ENCODE results near the gene MAP3K15. TPM values are rescaled to one million over a fixed set of nuclear protein-coding genes. Genes with fewer than 3 reads are reported as not detected.

MAP3K15 gene
- total RNA-seq, 2 donors from 2014 or later = 0.70 to 0.83 TPM

DNA sequence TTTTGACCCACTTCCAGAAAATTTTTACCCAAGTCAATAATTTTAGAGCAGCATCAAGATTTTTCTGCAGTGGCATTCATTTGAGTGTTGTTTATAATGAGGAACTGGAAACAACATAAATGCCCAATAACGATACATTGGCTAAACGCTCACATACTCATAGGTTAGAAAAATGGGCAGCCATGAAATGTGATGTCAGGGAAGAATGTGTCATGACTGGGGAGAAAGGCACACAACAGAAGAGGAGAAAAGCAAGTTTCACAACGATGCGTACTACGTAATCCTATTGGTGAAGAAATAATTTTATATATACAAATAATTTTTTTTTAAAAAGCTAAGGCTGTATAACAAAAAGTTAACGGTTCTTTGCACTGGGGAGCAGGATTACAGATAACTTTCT, 33.6 kb upstream of the MAP3K15 start:
- no peak for DNase-seq
- H3K27me3 Mint-ChIP-seq (ENCODE audit: low read depth) = peaks cover 17% of the 10 kb centered on the region
- peak overlapping the region; percentile 47 to 90 for H3K4me3 Mint-ChIP-seq
- H3K27ac Mint-ChIP-seq = peak overlapping the region; percentile 100
- H3K36me3 Mint-ChIP-seq (ENCODE audit: insufficient read depth in 2 of 2) = peaks cover 13 to 14% of the 10 kb centered on the region in 2 donors
- H3K4me1 Mint-ChIP-seq (ENCODE audit: low read depth) = peaks cover 65% of the 10 kb centered on the region
- no peaks in the 10 kb centered on the region for H3K9me3 Mint-ChIP-seq
- no peak for ATAC-seq (replicated peaks in 1 of 2)

DNA sequence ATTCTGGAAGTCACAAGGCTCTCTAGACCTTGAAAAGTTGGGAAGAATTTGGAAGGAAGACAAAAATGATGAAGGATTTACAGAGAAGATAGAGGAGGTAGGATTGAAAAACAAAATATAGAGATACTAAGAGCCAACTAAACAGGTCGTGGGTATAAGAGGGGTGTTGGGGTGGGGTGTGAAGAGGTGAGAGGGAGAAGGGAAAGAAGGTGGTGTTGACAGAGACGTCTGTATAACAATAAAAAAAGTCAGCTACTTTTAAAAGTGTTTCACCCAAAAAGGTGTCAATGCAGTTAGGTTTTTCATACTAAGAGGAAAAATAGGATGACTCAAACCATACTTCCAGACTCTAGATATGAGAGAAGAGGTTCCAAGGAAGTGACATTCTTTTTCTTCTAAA, 33.0 kb upstream of the MAP3K15 start:
- H3K4me3 Mint-ChIP-seq = peak overlapping the region; percentile 47 to 90
- peaks cover 20% of the 10 kb centered on the region for H3K27me3 Mint-ChIP-seq (ENCODE audit: low read depth)
- peak overlapping the region; percentile 100 for H3K27ac Mint-ChIP-seq
- no peak for DNase-seq
- peak; percentile 41 to 49 for ATAC-seq (replicated peaks in 1 of 2)
- no peaks in the 10 kb centered on the region for H3K9me3 Mint-ChIP-seq
- peaks cover 13 to 14% of the 10 kb centered on the region in 2 donors for H3K36me3 Mint-ChIP-seq (ENCODE audit: insufficient read depth in 2 of 2)
- peaks cover 65% of the 10 kb centered on the region for H3K4me1 Mint-ChIP-seq (ENCODE audit: low read depth)

DNA sequence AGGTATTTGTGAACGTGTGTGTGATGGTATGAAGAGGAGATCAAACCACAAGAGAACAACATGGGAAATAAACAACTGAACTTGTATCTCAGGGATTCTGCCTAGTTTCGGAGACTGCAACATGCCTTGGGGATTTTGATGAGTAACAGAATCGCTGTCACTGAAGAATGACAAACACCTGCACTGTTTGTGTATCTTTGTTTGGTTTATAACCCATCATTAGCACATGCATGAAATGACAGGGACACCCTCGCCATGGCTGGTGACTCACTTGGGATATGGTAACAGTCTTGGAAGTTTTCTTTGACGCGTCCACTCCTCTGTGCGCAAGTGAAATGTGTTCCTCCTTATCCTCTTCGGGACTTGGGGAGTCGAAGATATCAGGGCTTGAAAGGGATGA, 30.3 kb upstream of the MAP3K15 start:
- Mint-ChIP-seq H3K27me3 (ENCODE audit: low read depth) (peaks cover 16% of the 10 kb centered on the region), H3K9me3 (no peaks in the 10 kb centered on the region), H3K36me3 (ENCODE audit: insufficient read depth in 2 of 2) (peaks cover 15 to 20% of the 10 kb centered on the region in 2 donors), H3K4me3 (no peak overlapping the region), H3K4me1 (ENCODE audit: low read depth) (peaks cover 45% of the 10 kb centered on the region), H3K27ac (peak overlapping the region; percentile 89)
- DNase-seq = no peak
- no peak for ATAC-seq (replicated peaks in 1 of 2)

DNA sequence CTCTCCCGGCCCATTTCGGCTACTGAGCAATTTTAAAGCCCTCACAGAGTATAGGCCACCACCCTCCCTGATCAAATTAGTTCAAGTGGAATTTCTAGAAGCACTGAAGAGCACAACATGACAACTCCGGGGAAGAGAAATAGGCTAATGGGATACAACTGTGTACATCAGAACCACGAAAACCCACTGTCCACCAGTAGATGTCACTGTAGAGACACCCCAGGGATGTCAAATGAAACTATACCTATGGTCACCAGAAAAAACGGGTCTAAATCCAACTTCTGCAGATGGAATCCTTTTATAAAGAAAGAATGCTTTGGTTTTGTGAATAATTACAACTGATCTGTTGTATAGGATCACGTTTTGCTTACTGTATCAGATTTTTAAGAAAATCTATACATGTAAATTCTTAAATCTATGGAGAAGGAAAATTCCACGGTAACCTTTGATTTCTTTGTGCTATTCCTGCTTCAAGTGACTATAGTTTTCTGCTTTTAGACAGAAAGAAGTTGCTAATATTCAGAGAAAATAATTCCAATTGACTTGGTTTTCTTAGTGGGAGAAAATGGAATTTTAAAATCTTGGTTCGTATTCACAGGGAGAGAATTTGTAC, 29.5 kb upstream of the MAP3K15 start:
- Mint-ChIP-seq H3K27me3 (ENCODE audit: low read depth) (peaks cover 16% of the 10 kb centered on the region), H3K4me3 (no peak overlapping the region), H3K27ac (peak overlapping the region; percentile 92), H3K9me3 (no peaks in the 10 kb centered on the region), H3K4me1 (ENCODE audit: low read depth) (peaks cover 37% of the 10 kb centered on the region), H3K36me3 (ENCODE audit: insufficient read depth in 2 of 2) (peaks cover 15 to 20% of the 10 kb centered on the region in 2 donors)
- ATAC-seq (replicated peaks in 1 of 2) = peak in 1 of 2 donors; percentile 39
- peak; percentile 35 to 53 for DNase-seq

DNA sequence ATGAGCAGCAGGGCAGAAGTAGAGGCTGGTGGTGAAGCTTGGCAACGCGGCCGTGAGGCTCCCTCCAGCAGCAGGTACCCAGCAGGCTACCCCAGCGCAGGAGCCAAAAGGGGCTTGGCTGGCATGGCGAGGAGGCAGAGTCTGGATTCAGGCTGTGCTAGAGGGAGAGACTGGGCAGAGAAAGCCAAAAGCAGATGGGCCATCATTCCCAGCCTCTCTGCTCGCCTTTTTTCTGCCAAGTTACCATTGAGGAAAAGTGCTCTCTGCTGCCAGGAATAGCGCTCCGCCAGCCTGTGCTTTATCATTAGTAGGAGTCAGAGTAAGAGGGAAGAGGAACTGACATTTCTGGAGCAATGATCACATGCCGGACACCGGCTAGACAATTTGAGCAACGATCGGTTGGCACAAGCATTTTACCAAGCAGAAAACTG, 28.7 kb upstream of the MAP3K15 start:
- Mint-ChIP-seq H3K4me3 (no peak overlapping the region), H3K27ac (peak overlapping the region; percentile 38)
- no peak for ATAC-seq (replicated peaks in 1 of 2)

DNA sequence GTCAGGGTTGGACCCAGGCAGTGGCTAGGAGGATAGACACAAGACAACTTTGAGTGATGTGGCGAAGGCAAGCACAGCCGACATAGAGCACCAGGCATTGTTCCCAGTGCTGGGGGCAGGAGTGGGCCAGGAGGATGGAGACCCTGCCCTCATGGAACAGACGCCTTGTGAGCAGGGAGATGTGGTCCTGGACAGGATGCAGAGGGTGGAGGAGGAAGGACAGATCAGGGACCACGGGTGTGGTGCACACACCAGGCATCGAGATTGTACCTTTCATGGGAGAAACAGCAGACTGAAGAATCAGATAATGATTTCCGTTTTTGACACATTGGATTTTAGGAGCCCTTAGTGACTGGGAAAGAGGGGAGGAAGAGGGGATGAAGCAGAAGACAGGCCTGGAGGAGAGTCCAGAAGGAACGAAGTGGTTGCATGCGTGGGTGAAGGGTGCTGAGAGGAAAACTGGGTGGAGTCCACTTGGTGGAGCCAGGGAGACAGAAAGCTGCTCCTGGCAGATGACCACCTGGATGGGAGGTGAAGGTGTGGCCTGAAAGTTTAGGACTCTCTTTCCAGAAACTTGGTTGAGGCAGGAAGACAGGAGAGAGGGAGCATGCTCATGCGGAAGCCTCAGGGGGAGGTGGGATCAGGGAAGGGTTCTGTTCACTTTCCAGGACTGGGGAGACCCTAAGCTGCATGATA, 27.9 kb upstream of the MAP3K15 start:
- peaks cover 20% of the 10 kb centered on the region for H3K4me1 Mint-ChIP-seq (ENCODE audit: low read depth)
- H3K27me3 Mint-ChIP-seq (ENCODE audit: low read depth) = peaks cover 16% of the 10 kb centered on the region
- no peak for DNase-seq
- no peak for ATAC-seq (replicated peaks in 1 of 2)
- H3K9me3 Mint-ChIP-seq = no peaks in the 10 kb centered on the region
- peaks cover 9 to 14% of the 10 kb centered on the region in 2 donors for H3K36me3 Mint-ChIP-seq (ENCODE audit: insufficient read depth in 2 of 2)
- no peak overlapping the region for H3K27ac Mint-ChIP-seq
- H3K4me3 Mint-ChIP-seq = no peak overlapping the region

More for the DNA sequence above, 28.7 kb upstream of the MAP3K15 start:
- peaks cover 28% of the 10 kb centered on the region for H3K4me1 Mint-ChIP-seq (ENCODE audit: low read depth)
- peaks cover 16% of the 10 kb centered on the region for H3K27me3 Mint-ChIP-seq (ENCODE audit: low read depth)
- H3K9me3 Mint-ChIP-seq = no peaks in the 10 kb centered on the region
- DNase-seq = no peak
- H3K36me3 Mint-ChIP-seq (ENCODE audit: insufficient read depth in 2 of 2) = peaks cover 15 to 19% of the 10 kb centered on the region in 2 donors

DNA sequence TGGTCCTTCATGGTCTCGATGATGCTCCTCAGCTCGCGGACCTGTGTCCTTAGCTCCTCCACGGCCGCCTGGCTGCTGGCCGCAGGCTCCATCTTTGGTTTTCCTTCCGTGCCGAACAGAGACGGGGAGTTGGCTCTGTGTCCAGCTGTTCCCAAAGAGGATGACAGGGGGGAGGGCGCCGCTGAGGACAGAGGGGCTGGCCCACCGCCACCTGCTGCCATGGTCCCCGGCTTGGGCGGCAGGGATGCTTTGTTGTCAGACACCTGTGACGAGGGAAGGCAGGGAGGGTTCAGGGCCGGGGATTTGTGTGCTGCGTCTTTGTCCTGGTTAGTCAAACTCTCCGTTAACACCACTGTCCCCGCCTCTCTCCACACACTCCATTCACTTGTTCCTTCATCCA, 26.6 kb upstream of the MAP3K15 start:
- Mint-ChIP-seq H3K27me3 (ENCODE audit: low read depth) (peaks cover 16% of the 10 kb centered on the region), H3K9me3 (no peaks in the 10 kb centered on the region), H3K27ac (peak overlapping the region; percentile 63), H3K4me3 (no peak overlapping the region), H3K36me3 (ENCODE audit: insufficient read depth in 2 of 2) (peaks cover 4 to 12% of the 10 kb centered on the region in 2 donors), H3K4me1 (ENCODE audit: low read depth) (peaks cover 8% of the 10 kb centered on the region)
- no peak for ATAC-seq (replicated peaks in 1 of 2)
- DNase-seq = no peak

DNA sequence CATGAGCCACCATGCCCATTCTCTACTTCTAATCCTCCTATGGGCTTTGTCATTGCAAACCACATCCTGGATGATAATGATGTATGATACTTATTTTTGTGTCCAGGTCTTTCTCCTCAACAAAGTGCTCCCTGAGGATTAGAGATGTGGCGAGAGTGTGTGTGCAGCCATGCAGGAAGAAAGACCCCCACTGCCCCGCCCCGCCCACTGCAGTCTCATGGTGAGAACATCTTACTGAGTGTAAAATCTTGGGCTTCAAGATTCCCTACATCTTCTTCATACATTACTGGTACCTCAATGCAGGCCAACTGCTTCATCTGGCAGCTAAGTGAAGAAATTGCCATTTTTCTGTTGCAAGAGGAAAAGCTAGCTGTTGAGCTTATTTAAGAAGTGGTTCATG, 25.9 kb upstream of the MAP3K15 start:
- Mint-ChIP-seq H3K9me3 (no peaks in the 10 kb centered on the region), H3K4me1 (ENCODE audit: low read depth) (peaks cover 4% of the 10 kb centered on the region), H3K27me3 (ENCODE audit: low read depth) (peaks cover 16% of the 10 kb centered on the region), H3K27ac (no peak overlapping the region), H3K4me3 (no peak overlapping the region), H3K36me3 (ENCODE audit: insufficient read depth in 2 of 2) (peaks cover 2 to 8% of the 10 kb centered on the region in 2 donors)
- ATAC-seq (replicated peaks in 1 of 2) (no peak), DNase-seq (no peak)

DNA sequence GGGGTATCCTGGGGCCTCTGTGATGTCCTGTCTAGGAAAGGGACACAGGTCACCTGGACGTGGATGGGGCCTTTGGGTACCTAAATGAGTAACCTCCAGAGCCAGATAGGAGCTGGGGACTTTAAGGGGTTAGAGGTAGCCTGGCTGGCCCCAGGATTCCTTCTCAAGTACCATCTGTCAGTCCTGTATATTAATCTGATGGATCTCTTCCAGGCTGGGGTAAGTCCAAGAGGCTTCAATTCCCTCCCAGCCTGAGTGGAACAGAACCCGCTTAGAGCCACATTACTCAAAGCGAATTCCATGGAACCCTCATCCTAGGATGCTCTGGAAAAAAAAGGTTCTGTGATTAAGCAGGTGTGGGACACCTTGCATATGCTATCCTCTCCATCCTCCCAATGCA, 24.8 kb upstream of the MAP3K15 start:
- peaks cover 16% of the 10 kb centered on the region for H3K27me3 Mint-ChIP-seq (ENCODE audit: low read depth)
- H3K4me1 Mint-ChIP-seq (ENCODE audit: low read depth) = peaks cover 4% of the 10 kb centered on the region
- ATAC-seq (replicated peaks in 1 of 2) = no peak
- no peak for DNase-seq
- H3K9me3 Mint-ChIP-seq = no peaks in the 10 kb centered on the region
- no peak overlapping the region for H3K4me3 Mint-ChIP-seq
- H3K27ac Mint-ChIP-seq = no peak overlapping the region
- peaks cover 2 to 5% of the 10 kb centered on the region in 2 donors for H3K36me3 Mint-ChIP-seq (ENCODE audit: insufficient read depth in 2 of 2)

DNA sequence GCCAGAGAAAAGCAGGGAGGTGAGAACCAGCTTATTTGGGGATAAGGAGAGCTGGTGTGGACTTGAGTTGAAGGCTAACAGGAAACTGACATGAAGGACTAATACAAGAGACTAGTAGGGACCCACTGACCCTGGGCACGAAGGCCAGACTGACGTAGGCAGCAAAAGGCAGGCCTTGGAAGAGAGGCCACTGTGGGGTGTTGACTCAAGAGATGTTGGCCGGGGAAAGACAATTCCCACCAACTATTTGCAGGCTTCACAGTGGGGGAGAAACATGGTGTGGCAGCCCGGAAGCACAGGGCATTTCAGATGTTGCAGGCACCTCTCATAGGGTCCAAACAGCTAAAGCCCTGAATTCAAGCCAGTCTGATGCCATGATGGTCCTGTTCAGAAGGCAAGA, 24.4 kb upstream of the MAP3K15 start:
- DNase-seq = no peak
- ATAC-seq (replicated peaks in 1 of 2) = no peak
- H3K4me3 Mint-ChIP-seq = no peak overlapping the region
- H3K36me3 Mint-ChIP-seq (ENCODE audit: insufficient read depth in 2 of 2) = peaks cover 2 to 5% of the 10 kb centered on the region in 2 donors
- H3K27me3 Mint-ChIP-seq (ENCODE audit: low read depth) = peaks cover 12% of the 10 kb centered on the region
- H3K4me1 Mint-ChIP-seq (ENCODE audit: low read depth) = peaks cover 3% of the 10 kb centered on the region
- no peaks in the 10 kb centered on the region for H3K9me3 Mint-ChIP-seq
- no peak overlapping the region for H3K27ac Mint-ChIP-seq

DNA sequence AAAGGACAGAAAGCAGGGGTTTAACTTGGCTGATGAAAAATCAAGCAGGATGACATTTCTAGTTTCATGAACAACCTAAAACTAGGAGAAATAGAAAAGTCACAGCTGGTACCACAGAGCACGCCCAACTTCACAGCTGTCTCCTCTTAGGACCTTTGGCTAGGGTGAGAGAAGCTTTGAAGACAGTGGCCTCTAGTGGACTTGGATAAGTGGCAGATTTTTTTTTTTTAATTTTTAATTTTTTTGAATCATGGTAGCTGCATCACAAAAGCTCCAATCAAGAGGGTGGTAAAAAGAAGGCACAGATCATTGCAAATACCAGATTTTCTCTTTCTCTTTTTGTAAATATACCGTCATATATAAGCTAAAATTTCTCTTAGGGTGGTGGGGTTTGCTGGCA, 20.2 kb upstream of the MAP3K15 start:
- Mint-ChIP-seq H3K27me3 (ENCODE audit: low read depth) (no peaks in the 10 kb centered on the region), H3K27ac (no peak overlapping the region), H3K4me1 (ENCODE audit: low read depth) (no peaks in the 10 kb centered on the region), H3K9me3 (no peaks in the 10 kb centered on the region), H3K36me3 (ENCODE audit: insufficient read depth in 2 of 2) (no peaks in the 10 kb centered on the region), H3K4me3 (no peak overlapping the region)
- ATAC-seq (replicated peaks in 1 of 2) (no peak), DNase-seq (no peak)

DNA sequence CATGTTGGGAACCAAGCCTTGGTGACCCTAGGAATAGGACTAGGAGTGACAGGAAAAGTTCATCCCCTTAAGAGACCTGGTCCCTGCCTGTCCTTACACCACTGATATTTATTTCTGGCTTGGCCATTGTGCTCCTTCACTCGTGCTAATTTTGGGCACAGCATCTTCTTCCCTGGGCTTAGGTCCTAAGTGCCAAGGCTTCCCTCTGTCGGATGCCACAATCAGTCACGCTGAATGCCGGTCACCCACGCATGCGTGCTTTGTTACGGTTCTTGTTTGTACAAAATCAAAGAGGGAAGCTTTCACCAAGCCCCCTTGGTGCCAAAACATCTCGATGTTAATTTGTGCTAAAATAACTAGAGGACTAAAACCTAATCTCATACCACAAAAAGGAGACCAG, 17.4 kb upstream of the MAP3K15 start:
- Mint-ChIP-seq H3K27ac (no peak overlapping the region), H3K4me3 (no peak overlapping the region), H3K36me3 (ENCODE audit: insufficient read depth in 2 of 2) (no peaks in the 10 kb centered on the region), H3K9me3 (no peaks in the 10 kb centered on the region), H3K27me3 (ENCODE audit: low read depth) (no peaks in the 10 kb centered on the region), H3K4me1 (ENCODE audit: low read depth) (no peaks in the 10 kb centered on the region)
- no peak for ATAC-seq (replicated peaks in 1 of 2)
- no peak for DNase-seq

DNA sequence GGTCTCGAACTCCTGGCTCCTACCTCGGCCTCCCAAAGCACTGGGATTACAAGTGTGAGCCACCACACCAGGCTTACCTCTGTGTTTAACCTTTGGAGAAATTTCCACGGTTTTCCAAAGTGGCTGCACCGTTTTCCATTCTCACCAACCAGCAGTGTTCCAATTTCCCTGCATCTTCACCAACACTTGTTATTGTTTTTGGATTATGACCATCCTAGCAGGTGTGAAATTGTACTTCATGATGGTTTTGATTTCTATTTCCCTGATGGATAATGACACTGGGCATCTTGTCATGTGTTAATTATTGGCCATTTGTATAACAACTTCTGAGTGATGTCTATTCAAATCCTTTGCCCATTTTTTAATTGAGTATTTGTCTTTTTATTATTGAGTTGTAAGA, 2.7 kb upstream of the MAP3K15 start:
- no peak for DNase-seq
- H3K4me3 Mint-ChIP-seq = no peak overlapping the region
- no peak overlapping the region for H3K27ac Mint-ChIP-seq
- no peaks in the 10 kb centered on the region for H3K4me1 Mint-ChIP-seq (ENCODE audit: low read depth)
- no peaks in the 10 kb centered on the region for H3K9me3 Mint-ChIP-seq
- H3K36me3 Mint-ChIP-seq (ENCODE audit: insufficient read depth in 2 of 2) = no peaks in the 10 kb centered on the region
- H3K27me3 Mint-ChIP-seq (ENCODE audit: low read depth) = peaks cover 29% of the 10 kb centered on the region
- ATAC-seq (replicated peaks in 1 of 2) = no peak

All from activated T-cell treated with anti-CD3 and anti-CD28 coated beads, Interleukin-2, amount 50 U/mL, for 72 hours (primary cell).